Osteoblast (primary cell): ENCODE data around the gene RBM10. TPM values are rescaled to one million over a fixed set of nuclear protein-coding genes. Genes with fewer than 3 reads are reported as not detected.

Experiments used
- DNase-seq: peaks from one replicate; pipeline ENCODE4 v3.0.0; 2011; ENCODE audit warnings: low spot score, mixed read lengths; ENCODE audit not compliant: insufficient read length; ENCODE audit errors: missing footprints
- H2AFZ ChIP-seq: 2 replicates; pipeline ENCODE4 v1.6.0; 2011; ENCODE audit warnings: mild to moderate bottlenecking, low read length
- H3K27ac ChIP-seq: 2 replicates; pipeline ENCODE4 v1.5.1; 2011; ENCODE audit warnings: mild to moderate bottlenecking, low read depth, low read length, moderate library complexity
- H3K27me3 ChIP-seq: 2 replicates; pipeline ENCODE4 v1.6.0; 2012; ENCODE audit warnings: mild to moderate bottlenecking, control low read depth, inconsistent platforms, low read length, moderate library complexity; ENCODE audit not compliant: insufficient read depth
- H3K36me3 ChIP-seq: 2 replicates; pipeline ENCODE4 v1.5.1; 2011; ENCODE audit warnings: mild to moderate bottlenecking, low read length, control low read depth, moderate library complexity; ENCODE audit not compliant: insufficient read depth
- H3K4me1 ChIP-seq: 2 replicates; pipeline ENCODE4 v1.5.1; 2011; ENCODE audit warnings: mild to moderate bottlenecking, low read length, control low read depth, moderate library complexity; ENCODE audit not compliant: insufficient read depth
- H3K4me2 ChIP-seq: 2 replicates; pipeline ENCODE4 v1.6.0; 2011; ENCODE audit warnings: mild to moderate bottlenecking, low read length; ENCODE audit not compliant: insufficient read depth
- H3K4me3 ChIP-seq: fragments of 200-600 bp; sonication (generic); 3 replicates; pipeline ENCODE4 v1.5.1; 2012; ENCODE audit warnings: mild to moderate bottlenecking, low read length, inconsistent platforms; ENCODE audit not compliant: insufficient read depth
- H3K79me2 ChIP-seq: 2 replicates; pipeline ENCODE4 v1.6.0; 2012; ENCODE audit warnings: mild to moderate bottlenecking, low read length, control low read depth, inconsistent platforms; ENCODE audit not compliant: insufficient read depth
- H3K9me3 ChIP-seq: 2 replicates; pipeline ENCODE4 v1.5.1; 2011; ENCODE audit warnings: low read depth, low read length, control low read depth
- H4K20me1 ChIP-seq: 2 replicates; pipeline ENCODE4 v1.6.0; 2012; ENCODE audit warnings: mild to moderate bottlenecking, low read length, control low read depth; ENCODE audit not compliant: insufficient read depth
- CTCF ChIP-seq: IDR thresholded peaks from 2 replicates; pipeline ENCODE4 v1.5.1; 2011; ENCODE audit warnings: mild to moderate bottlenecking, low read depth, low read length, moderate library complexity; ENCODE audit errors: extremely low read depth
- total RNA-seq: library from RNA; depleted of rRNA; stranded (reverse); fragments of >200 nt; gene quantifications from 2 replicates; pipeline ENCODE4 v1.2.3, GENCODE V29; 2012

RBM10 gene
- total RNA-seq, 1 donor: 32.9 TPM

GRCh38 chrX:47184486-47184885 lies 39.5 kb downstream of the RBM10 start:
- H3K27me3 ChIP-seq: peaks cover 3% of the 10 kb centered on the region
- TF ChIP-seq CTCF: no peak
- no peak overlapping the region for H3K27ac ChIP-seq
- H3K9me3 ChIP-seq: no peaks in the 10 kb centered on the region
- peaks cover 11% of the 10 kb centered on the region for H4K20me1 ChIP-seq
- no peaks in the 10 kb centered on the region for H3K4me1 ChIP-seq
- no peaks in the 10 kb centered on the region for H3K79me2 ChIP-seq
- no peak overlapping the region for H3K4me3 ChIP-seq
- peaks cover 23% of the 10 kb centered on the region for H3K36me3 ChIP-seq
- peak; percentile 44 for DNase-seq
- no peak overlapping the region for H2AFZ ChIP-seq
- H3K4me2 ChIP-seq: no peak overlapping the region

GRCh38 chrX:47185241-47185640 lies 40.2 kb downstream of the RBM10 start:
- no peak overlapping the region for H3K27ac ChIP-seq
- H3K4me2 ChIP-seq: no peak overlapping the region
- H4K20me1 ChIP-seq: peaks cover 11% of the 10 kb centered on the region
- H3K36me3 ChIP-seq: peaks cover 23% of the 10 kb centered on the region
- H3K27me3 ChIP-seq: peaks cover 3% of the 10 kb centered on the region
- no peaks in the 10 kb centered on the region for H3K79me2 ChIP-seq
- H3K9me3 ChIP-seq: no peaks in the 10 kb centered on the region
- no peak overlapping the region for H3K4me3 ChIP-seq
- no peak for TF ChIP-seq CTCF
- DNase-seq: peak; percentile 31
- peaks cover 2% of the 10 kb centered on the region for H3K4me1 ChIP-seq
- no peak overlapping the region for H2AFZ ChIP-seq

GRCh38 chrX:47186096-47186740 lies 41.2 kb downstream of the RBM10 start:
- no peaks in the 10 kb centered on the region for H3K9me3 ChIP-seq
- H3K27me3 ChIP-seq: peaks cover 3% of the 10 kb centered on the region
- H4K20me1 ChIP-seq: peaks cover 6% of the 10 kb centered on the region
- H3K79me2 ChIP-seq: no peaks in the 10 kb centered on the region
- H3K27ac ChIP-seq: no peak overlapping the region
- H2AFZ ChIP-seq: no peak overlapping the region
- H3K4me1 ChIP-seq: peaks cover 4% of the 10 kb centered on the region
- H3K4me2 ChIP-seq: no peak overlapping the region
- no peak for TF ChIP-seq CTCF
- H3K4me3 ChIP-seq: no peak overlapping the region
- DNase-seq: peak; percentile 35
- peaks cover 15% of the 10 kb centered on the region for H3K36me3 ChIP-seq

GRCh38 chrX:47187106-47187677 lies 42.2 kb downstream of the RBM10 start:
- Histone ChIP-seq H3K36me3 (peaks cover 10% of the 10 kb centered on the region), H4K20me1 (peaks cover 6% of the 10 kb centered on the region), H3K79me2 (peaks cover 10% of the 10 kb centered on the region), H3K4me3 (no peak overlapping the region), H3K27ac (no peak overlapping the region), H3K9me3 (no peaks in the 10 kb centered on the region), H2AFZ (no peak overlapping the region), H3K4me1 (peaks cover 4% of the 10 kb centered on the region), H3K4me2 (no peak overlapping the region), H3K27me3 (peaks cover 3% of the 10 kb centered on the region)
- TF ChIP-seq CTCF: no peak
- DNase-seq: peak; percentile 49
